ENCODE measurements around the gene DOK3. TPM values are rescaled to one million over a fixed set of nuclear protein-coding genes. Genes with fewer than 3 reads are reported as not detected.

The DOK3 gene
- total and polyA plus RNA-seq, 2 of the 13 experiments (the other 11 are each of a cell fraction or from before 2014, with no cell fraction given) = 1.4 to 1.5 TPM

GRCh38 chr5:177455036-177455660 lies 54.5 kb downstream of the DOK3 start (continued):
- TF ChIP-seq ZFP82 (CRISPR knock-in tag; IDR thresholded peaks at IDR 0.05; ENCODE audit: borderline replicate concordance) = peak; percentile 34; the same call in 1 of the 2 replicates
- 0 out of 2 replicates have a peak, but pooled peaks have one; percentile 63 for TF ChIP-seq ZBTB42 (CRISPR knock-in tag; IDR thresholded peaks at IDR 0.05)
- peak; percentile 56; the same call in 1 of the 2 replicates for TF ChIP-seq SAFB2 (CRISPR knock-in tag; IDR thresholded peaks at IDR 0.05; ENCODE audit: borderline replicate concordance, low read depth)
- no peak for TF ChIP-seq U2AF1 (optimal IDR thresholded peaks at IDR 0.05; ENCODE audit: low read depth, low read length)
- no peak; the same call in 1 of the 2 replicates for TF ChIP-seq IRF9 (CRISPR knock-in tag; IDR thresholded peaks at IDR 0.05; ENCODE audit: borderline replicate concordance)
- no peak for TF ChIP-seq FLYWCH1 (CRISPR knock-in tag; IDR thresholded peaks at IDR 0.05)
- peak; percentile 39; the same call in 1 of the 2 replicates for TF ChIP-seq GATAD2A (CRISPR knock-in tag; IDR thresholded peaks at IDR 0.05)
- no peak; the same call in 1 of the 2 replicates for TF ChIP-seq ZSCAN12 (CRISPR knock-in tag; IDR thresholded peaks at IDR 0.05)
- TF ChIP-seq FOXC1 (CRISPR knock-in tag; IDR thresholded peaks at IDR 0.05; ENCODE audit: borderline replicate concordance) = peak; percentile 49; the same call in 1 of the 2 replicates
- TF ChIP-seq PHB2 (IDR thresholded peaks at IDR 0.05; ENCODE audit: partially characterized antibody) = no peak
- TF ChIP-seq MAF1 (CRISPR knock-in tag; IDR thresholded peaks at IDR 0.05; ENCODE audit: borderline replicate concordance) = peak; percentile 33; the same call in 1 of the 2 replicates
- no peak for TF ChIP-seq ZNF484 (CRISPR knock-in tag; IDR thresholded peaks at IDR 0.05; ENCODE audit: borderline replicate concordance, low read depth)
- TF ChIP-seq KDM5A (IDR thresholded peaks at IDR 0.05; ENCODE audit: borderline replicate concordance, low read length) = peak; percentile 11; the same call in 1 of the 2 replicates
- no peak for TF ChIP-seq ZNF18 (CRISPR knock-in tag; IDR thresholded peaks at IDR 0.05; ENCODE audit: insufficient replicate concordance)
- TF ChIP-seq NR0B2 (CRISPR knock-in tag; IDR thresholded peaks at IDR 0.05) = peak; percentile 75
- TF ChIP-seq ELF1 (CRISPR knock-in tag; IDR thresholded peaks at IDR 0.05) = peak; percentile 70
- no peak for TF ChIP-seq ZNF570 (CRISPR knock-in tag; IDR thresholded peaks at IDR 0.05; ENCODE audit: borderline replicate concordance)
- TF ChIP-seq ZNF451 (CRISPR knock-in tag; IDR thresholded peaks at IDR 0.05) = peak; percentile 88; the same call in 1 of the 2 replicates
- TF ChIP-seq SIX4 (CRISPR knock-in tag; IDR thresholded peaks at IDR 0.05) = no peak; the same call in 1 of the 2 replicates
- no peak for TF ChIP-seq ZNF337 (CRISPR knock-in tag; IDR thresholded peaks at IDR 0.05; ENCODE audit: borderline replicate concordance, low read depth)
- TF ChIP-seq PHF8 (CRISPR knock-in tag; IDR thresholded peaks at IDR 0.05) = peak; percentile 78
- no peak for TF ChIP-seq ZNF780A (CRISPR knock-in tag; IDR thresholded peaks at IDR 0.05)
- no peak for TF ChIP-seq ZNF383 (CRISPR knock-in tag; IDR thresholded peaks at IDR 0.05; ENCODE audit: borderline replicate concordance)
- TF ChIP-seq KLF15 (CRISPR knock-in tag; IDR thresholded peaks at IDR 0.05; ENCODE audit: borderline replicate concordance) = no peak
- no peak for TF ChIP-seq ONECUT2 (CRISPR knock-in tag; IDR thresholded peaks at IDR 0.05)
- peak; percentile 66 for TF ChIP-seq RAD21 (CRISPR knock-in tag; IDR thresholded peaks at IDR 0.05)
- TF ChIP-seq TERF1 (CRISPR knock-in tag; IDR thresholded peaks at IDR 0.05) = no peak
